Caco-2 (cell line): ENCODE results near the gene PDCD11. TPM values are rescaled to one million over a fixed set of nuclear protein-coding genes. Genes with fewer than 3 reads are reported as not detected.

Experiments used
- BruUV-seq: library from RNA; stranded (reverse); fragments of 400-500 nt; replicated peaks from 2 replicates; lab custom pipeline; 2021; lab: Mats Ljungman, UMichigan
- CTCF ChIA-PET: fragments of 300-600 bp; sonication (Branson Sonifier 250); formaldehyde crosslinking; loops from one replicate; lab custom pipeline; 2022; ENCODE audit warnings: antibody characterized with exemption; lab: Charles Lee
- POLR2A ChIA-PET: fragments of 300-600 bp; sonication (Branson Sonifier 250); formaldehyde crosslinking; loops from one replicate; lab custom pipeline; 2022; ENCODE audit warnings: antibody characterized with exemption; lab: Charles Lee
- DNase-seq, 2 experiments: peaks; one replicate each; pipeline versions ENCODE4 v3.0.0 to v3.0.0-alpha.2; 2020 to 2022
- H3K27me3 ChIP-seq: replicated peaks from 2 replicates; pipeline ENCODE4 v1.6.0; 2011; ENCODE audit warnings: low read length; ENCODE audit not compliant: control insufficient read depth, insufficient read depth
- H3K36me3 ChIP-seq: 2 replicates; pipeline ENCODE4 v1.5.1; 2011; ENCODE audit warnings: low read length; ENCODE audit not compliant: control insufficient read depth, insufficient read depth
- H3K4me1 ChIP-seq: fragments of 250-450 bp; sonication (Bioruptor Pico); 2 replicates; pipeline ENCODE4 v1.5.1; 2020; ENCODE audit warnings: mild to moderate bottlenecking
- H3K4me3 ChIP-seq: 2 replicates; pipeline ENCODE4 v1.5.1; 2011; ENCODE audit warnings: low read depth, mild to moderate bottlenecking, control low read depth, low read length
- H3K9me3 ChIP-seq: fragments of 250-450 bp; sonication (Bioruptor Pico); 2 replicates; pipeline ENCODE4 v1.5.1; 2020; ENCODE audit warnings: mild to moderate bottlenecking, moderate library complexity
- H3K27ac Mint-ChIP-seq: one replicate; pipeline ENCODE4 v1.8.0; 2022; ENCODE audit warnings: mixed read lengths; ENCODE audit not compliant: unreplicated experiment
- H3K27me3 Mint-ChIP-seq: one replicate; pipeline ENCODE4 v1.8.0; 2022; ENCODE audit warnings: mixed read lengths; ENCODE audit not compliant: insufficient read depth, unreplicated experiment
- H3K36me3 Mint-ChIP-seq: one replicate; pipeline ENCODE4 v1.8.0; 2022; ENCODE audit warnings: mild to moderate bottlenecking, mixed read lengths; ENCODE audit not compliant: insufficient read depth, unreplicated experiment
- H3K4me1 Mint-ChIP-seq: one replicate; pipeline ENCODE4 v1.8.0; 2022; ENCODE audit warnings: low read depth, mixed read lengths; ENCODE audit not compliant: unreplicated experiment
- H3K4me3 Mint-ChIP-seq: one replicate; pipeline ENCODE4 v1.8.0; 2022; ENCODE audit warnings: mild to moderate bottlenecking, moderate library complexity, mixed read lengths; ENCODE audit not compliant: unreplicated experiment
- H3K9me3 Mint-ChIP-seq: one replicate; pipeline ENCODE4 v1.8.0; 2022; ENCODE audit warnings: mixed read lengths; ENCODE audit not compliant: unreplicated experiment
- CTCF ChIP-seq, 2 experiments: fragments of 200-600 bp in 1 of 2; IDR thresholded peaks; 1 replicate in 1 of 2; 2 replicates in 1 of 2; pipeline versions ENCODE4 v1.5.1 to v1.8.0; 2011 to 2022; ENCODE audit warnings: antibody characterized with exemption in 1 of 2, control low read depth in 1 of 2, inconsistent platforms in 1 of 2, low read depth in 1 of 2, low read length in 1 of 2, mild to moderate bottlenecking in 1 of 2, moderate library complexity in 1 of 2; ENCODE audit not compliant: insufficient read depth in 1 of 2, severe bottlenecking in 1 of 2, unreplicated experiment in 1 of 2
- intact Hi-C: fragments of 100-400 bp; cut with micrococcal nuclease; formaldehyde crosslinking; loops from one replicate; pipeline ENCODE4 v1.10.0; 2022; ENCODE audit not compliant: unreplicated experiment
- total RNA-seq: library from RNA; stranded (reverse); gene quantifications from 2 replicates; pipeline ENCODE4 v1.2.3, GENCODE V29; 2022

PDCD11 gene
- total RNA-seq, 1 experiment from 2014 or later, result 55.3 TPM

GRCh38 chr10:103442031-103442461, 45.6 kb downstream of the PDCD11 start:
- no peaks in the 10 kb centered on the region for H3K27me3 ChIP-seq
- no peaks in the 10 kb centered on the region for H3K4me1 ChIP-seq
- H3K36me3 ChIP-seq, result peaks cover 8% of the 10 kb centered on the region
- Mint-ChIP-seq H3K4me1 (no peaks in the 10 kb centered on the region), H3K4me3 (no peak overlapping the region), H3K27me3 (no peaks in the 10 kb centered on the region), H3K36me3 (peaks cover 83% of the 10 kb centered on the region), H3K27ac (no peak overlapping the region), H3K9me3 (no peaks in the 10 kb centered on the region)
- no TSS peak for BruUV-seq
- CTCF ChIA-PET, result interaction anchor here (0.5 kb wide), 1 partner anchor 21 kb away, joined by 3 read pairs; no protein-coding TSS in a partner anchor
- no peak overlapping the region for H3K4me3 ChIP-seq
- TF ChIP-seq CTCF (IDR thresholded peaks at IDR 0.05; ENCODE audit: insufficient read depth in 1 of 2, low read depth in 1 of 2, low read length in 1 of 2, severe bottlenecking in 1 of 2, unreplicated experiment in 1 of 2), result no peak
- POLR2A ChIA-PET, result no interaction called here
- DNase-seq, result no peak
- no peaks in the 10 kb centered on the region for H3K9me3 ChIP-seq
- intact Hi-C loops, result no loop called here

GRCh38 chr10:103443475-103444185, 47.2 kb downstream of the PDCD11 start:
- Histone ChIP-seq H3K27me3 (no peaks in the 10 kb centered on the region), H3K4me3 (no peak overlapping the region), H3K36me3 (peaks cover 8% of the 10 kb centered on the region), H3K9me3 (no peaks in the 10 kb centered on the region), H3K4me1 (no peaks in the 10 kb centered on the region)
- no peak overlapping the region for H3K4me3 Mint-ChIP-seq
- H3K27ac Mint-ChIP-seq, result no peak overlapping the region
- peaks cover 70% of the 10 kb centered on the region for H3K36me3 Mint-ChIP-seq
- no peaks in the 10 kb centered on the region for H3K27me3 Mint-ChIP-seq
- H3K9me3 Mint-ChIP-seq, result no peaks in the 10 kb centered on the region
- intact Hi-C loops, result no loop called here
- CTCF ChIA-PET, result no interaction called here
- no peaks in the 10 kb centered on the region for H3K4me1 Mint-ChIP-seq
- DNase-seq, result no peak
- no TSS peak for BruUV-seq
- no peak for TF ChIP-seq CTCF (IDR thresholded peaks at IDR 0.05; ENCODE audit: insufficient read depth in 1 of 2, low read depth in 1 of 2, low read length in 1 of 2, severe bottlenecking in 1 of 2, unreplicated experiment in 1 of 2)
- POLR2A ChIA-PET, result no interaction called here

- Mint-ChIP-seq H3K27ac (no peak overlapping the region), H3K4me1 (no peaks in the 10 kb centered on the region), H3K4me3 (no peak overlapping the region), H3K9me3 (no peaks in the 10 kb centered on the region), H3K27me3 (no peaks in the 10 kb centered on the region), H3K36me3 (peaks cover 61% of the 10 kb centered on the region)
- peaks cover 8% of the 10 kb centered on the region for H3K36me3 ChIP-seq
- no peaks in the 10 kb centered on the region for H3K4me1 ChIP-seq
- no peaks in the 10 kb centered on the region for H3K9me3 ChIP-seq
- no peak for DNase-seq
- CTCF ChIA-PET, result no interaction called here
- no peak overlapping the region for H3K4me3 ChIP-seq
- TF ChIP-seq CTCF (IDR thresholded peaks at IDR 0.05; ENCODE audit: insufficient read depth in 1 of 2, low read depth in 1 of 2, low read length in 1 of 2, severe bottlenecking in 1 of 2, unreplicated experiment in 1 of 2), result no peak
- intact Hi-C loops, result no loop called here
- BruUV-seq, result no TSS peak
- H3K27me3 ChIP-seq, result no peaks in the 10 kb centered on the region
- POLR2A ChIA-PET, result no interaction called here
These were observed 48.1 kb downstream of the PDCD11 start for GRCh38 chr10:103444478-103444877.
